IPS DF 6.9 (cell line): ENCODE data around the gene SLC17A9.

Source experiments
- DNase-seq: peaks from one replicate; pipeline ENCODE4 v3.0.0-alpha.2; 2013; ENCODE audit warnings: low read depth, low spot score
- H3K27ac ChIP-seq: one replicate; pipeline ENCODE4 v1.5.1; 2013; ENCODE audit warnings: low read length, control low read depth
- H3K27me3 ChIP-seq: 2 replicates; pipeline ENCODE4 v1.6.1; 2013; ENCODE audit warnings: mild to moderate bottlenecking, low read length; ENCODE audit not compliant: control insufficient read depth, insufficient read depth
- H3K36me3 ChIP-seq: 2 replicates; pipeline ENCODE4 v1.6.1; 2013; ENCODE audit warnings: low read length; ENCODE audit not compliant: control insufficient read depth, insufficient read depth
- H3K4me1 ChIP-seq: 2 replicates; pipeline ENCODE4 v1.6.1; 2013; ENCODE audit warnings: low read length; ENCODE audit not compliant: control insufficient read depth, insufficient read depth
- H3K4me3 ChIP-seq: 2 replicates; pipeline ENCODE4 v1.5.1; 2013; ENCODE audit warnings: mild to moderate bottlenecking, low read length
- H3K9me3 ChIP-seq: 2 replicates; pipeline ENCODE4 v1.6.1; 2013; ENCODE audit warnings: low read length, inconsistent platforms; ENCODE audit not compliant: control insufficient read depth, insufficient read depth
- WGBS: extraction: QIAGEN DNeasy Blood & Tissue Kit; methylation state at CpG from one replicate; pipeline ENCODE4 v1.1.7; 2013; ENCODE audit warnings: mixed read lengths, missing lambda C conversion rate; ENCODE audit not compliant: insufficient read length, insufficient coverage; 5-methylcytosine and 5-hydroxymethylcytosine counted together

The SLC17A9 gene

GRCh38 chr20:62990306-62990825 lies 37.9 kb downstream of the SLC17A9 start:
- Histone ChIP-seq H3K4me3 (no peak overlapping the region), H3K27ac (no peak overlapping the region), H3K4me1 (peaks cover 5% of the 10 kb centered on the region), H3K9me3 (no peaks in the 10 kb centered on the region), H3K27me3 (no peaks in the 10 kb centered on the region), H3K36me3 (no peaks in the 10 kb centered on the region)
- WGBS: no CpG with 5 or more reads among the region's 22 CpGs
- no peak for DNase-seq

GRCh38 chr20:62991196-62991807 lies 38.8 kb downstream of the SLC17A9 start:
- no CpG with 5 or more reads among the region's 13 CpGs for WGBS
- Histone ChIP-seq H3K27ac (no peak overlapping the region), H3K4me3 (no peak overlapping the region), H3K27me3 (no peaks in the 10 kb centered on the region), H3K36me3 (no peaks in the 10 kb centered on the region), H3K9me3 (no peaks in the 10 kb centered on the region), H3K4me1 (peaks cover 5% of the 10 kb centered on the region)
- DNase-seq: no peak

DNA sequence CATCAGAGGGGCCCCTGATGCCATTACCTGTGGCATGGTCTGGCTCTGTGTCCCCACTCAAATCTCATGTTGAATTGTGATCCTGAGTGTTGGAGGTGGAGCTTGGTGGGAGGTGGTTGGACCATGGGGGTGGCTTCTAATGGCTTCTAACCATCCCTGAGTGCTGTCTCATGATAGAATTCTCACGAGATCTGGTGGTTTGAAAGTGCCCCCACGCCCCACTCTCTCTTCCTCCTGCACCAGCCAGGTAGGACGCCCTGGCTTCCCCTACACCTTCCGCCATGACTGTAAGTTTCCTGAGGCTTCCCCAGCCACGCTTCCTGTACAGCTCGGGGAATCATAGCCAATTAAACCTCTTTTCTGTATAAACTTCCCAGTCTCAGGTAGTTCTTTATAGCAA lies 39.4 kb downstream of the SLC17A9 start:
- no peak overlapping the region for H3K4me3 ChIP-seq
- no peaks in the 10 kb centered on the region for H3K27me3 ChIP-seq
- no peak overlapping the region for H3K27ac ChIP-seq
- DNase-seq: no peak
- H3K36me3 ChIP-seq: no peaks in the 10 kb centered on the region
- H3K9me3 ChIP-seq: no peaks in the 10 kb centered on the region
- peaks cover 4% of the 10 kb centered on the region for H3K4me1 ChIP-seq
- no CpG with 5 or more reads among the region's 6 CpGs for WGBS

GRCh38 chr20:62993856-62994494 lies 41.5 kb downstream of the SLC17A9 start:
- DNase-seq: no peak
- no peak overlapping the region for H3K27ac ChIP-seq
- H3K36me3 ChIP-seq: no peaks in the 10 kb centered on the region
- no peak overlapping the region for H3K4me3 ChIP-seq
- no peaks in the 10 kb centered on the region for H3K27me3 ChIP-seq
- H3K9me3 ChIP-seq: no peaks in the 10 kb centered on the region
- no peaks in the 10 kb centered on the region; the same call in 1 of the 2 replicates for H3K4me1 ChIP-seq
- WGBS: no CpG with 5 or more reads among the region's 23 CpGs

- no CpG with 5 or more reads among the region's 19 CpGs for WGBS
- H3K27me3 ChIP-seq: no peaks in the 10 kb centered on the region
- H3K27ac ChIP-seq: no peak overlapping the region
- no peaks in the 10 kb centered on the region; the same call in 1 of the 2 replicates for H3K4me1 ChIP-seq
- H3K36me3 ChIP-seq: no peaks in the 10 kb centered on the region
- H3K9me3 ChIP-seq: no peaks in the 10 kb centered on the region
- DNase-seq: no peak
- no peak overlapping the region for H3K4me3 ChIP-seq
These were observed 42.4 kb downstream of the SLC17A9 start for GRCh38 chr20:62994869-62995281.

DNA sequence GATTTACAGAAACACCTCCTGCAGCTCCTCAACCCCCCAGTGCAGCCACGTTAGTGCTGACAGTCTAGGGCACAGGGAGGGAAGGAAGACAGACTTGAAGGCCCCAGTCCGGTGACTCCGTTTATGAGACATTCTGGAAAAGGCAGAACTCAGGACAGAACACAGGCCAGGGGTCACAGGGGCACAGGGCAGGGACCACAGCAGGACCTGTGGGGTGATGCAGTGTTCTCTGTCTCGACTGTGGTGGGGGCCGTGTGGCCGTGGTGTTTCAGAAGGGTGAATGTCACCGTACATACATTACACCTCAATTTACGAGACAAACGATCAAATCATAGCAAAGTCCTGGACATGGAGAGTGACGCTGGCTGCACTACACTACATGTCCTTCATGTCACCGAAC lies 43.0 kb downstream of the SLC17A9 start:
- Histone ChIP-seq H3K27me3 (no peaks in the 10 kb centered on the region), H3K36me3 (no peaks in the 10 kb centered on the region), H3K4me3 (no peak overlapping the region), H3K4me1 (no peaks in the 10 kb centered on the region; the same call in 1 of the 2 replicates), H3K9me3 (no peaks in the 10 kb centered on the region), H3K27ac (no peak overlapping the region)
- no CpG with 5 or more reads among the region's 11 CpGs for WGBS
- no peak for DNase-seq

GRCh38 chr20:62995898-62996595 lies 43.5 kb downstream of the SLC17A9 start:
- no peaks in the 10 kb centered on the region for H3K36me3 ChIP-seq
- no peak overlapping the region for H3K27ac ChIP-seq
- no peak for DNase-seq
- H3K27me3 ChIP-seq: no peaks in the 10 kb centered on the region
- no peaks in the 10 kb centered on the region; the same call in 1 of the 2 replicates for H3K4me1 ChIP-seq
- no peak overlapping the region for H3K4me3 ChIP-seq
- WGBS: no CpG with 5 or more reads among the region's 25 CpGs
- no peaks in the 10 kb centered on the region for H3K9me3 ChIP-seq

DNA sequence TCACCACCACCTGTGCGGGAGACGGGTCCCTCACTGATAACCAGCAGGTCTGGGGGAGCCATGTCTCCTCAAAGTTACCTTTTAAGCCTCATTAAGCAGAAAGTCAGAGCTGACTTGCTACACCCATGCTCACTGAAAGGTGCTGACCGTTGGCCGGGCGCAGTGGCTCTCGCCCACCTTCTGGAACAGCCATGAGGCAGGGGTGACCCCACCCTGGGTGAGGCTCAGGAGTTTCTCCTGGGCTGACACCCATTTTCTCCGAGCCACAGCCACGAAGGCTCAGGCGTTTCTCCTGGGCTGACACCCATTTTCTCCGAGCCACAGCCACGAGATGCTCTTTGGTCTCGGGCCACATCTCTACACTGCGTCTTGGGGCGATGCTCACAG lies 44.1 kb downstream of the SLC17A9 start:
- H3K27me3 ChIP-seq: 0 out of 2 replicates have a peak, but pooled peaks cover 1% of the 10 kb centered on the region
- H3K9me3 ChIP-seq: no peaks in the 10 kb centered on the region
- no peak for DNase-seq
- H3K4me3 ChIP-seq: no peak overlapping the region
- no peak overlapping the region for H3K27ac ChIP-seq
- no peaks in the 10 kb centered on the region for H3K36me3 ChIP-seq
- WGBS: no CpG with 5 or more reads among the region's 14 CpGs
- no peaks in the 10 kb centered on the region; the same call in 1 of the 2 replicates for H3K4me1 ChIP-seq

- Histone ChIP-seq H3K36me3 (no peaks in the 10 kb centered on the region), H3K9me3 (no peaks in the 10 kb centered on the region), H3K4me3 (no peak overlapping the region), H3K27me3 (peaks cover 1% of the 10 kb centered on the region; the same call in 1 of the 2 replicates), H3K4me1 (no peaks in the 10 kb centered on the region; the same call in 1 of the 2 replicates), H3K27ac (no peak overlapping the region)
- no CpG with 5 or more reads among the region's 20 CpGs for WGBS
- DNase-seq: no peak
These were observed 45.0 kb downstream of the SLC17A9 start for GRCh38 chr20:62997417-62998035.

GRCh38 chr20:62998449-62998848 lies 45.9 kb downstream of the SLC17A9 start:
- no peak overlapping the region for H3K4me3 ChIP-seq
- H3K4me1 ChIP-seq: peaks cover 1% of the 10 kb centered on the region; the same call in 1 of the 2 replicates
- no peaks in the 10 kb centered on the region for H3K36me3 ChIP-seq
- WGBS: no CpG with 5 or more reads among the region's 5 CpGs
- H3K9me3 ChIP-seq: no peaks in the 10 kb centered on the region
- H3K27ac ChIP-seq: no peak overlapping the region
- peaks cover 5% of the 10 kb centered on the region; the same call in 1 of the 2 replicates for H3K27me3 ChIP-seq
- DNase-seq: no peak
